Thyroid gland (tissue), 4 donors: ENCODE measurements around the gene ZNF543. TPM values are rescaled to one million over a fixed set of nuclear protein-coding genes. Genes with fewer than 3 reads are reported as not detected.
"Not testable (repeated sequence)": the region's sequence is repeated elsewhere in the genome, so short reads cannot be mapped to it uniquely, and the experiment has no call there.

Experiments
- DNase-seq, 2 donors: peaks; one replicate each; pipeline ENCODE4 v3.0.0-alpha.2; 2019
- H3K27ac ChIP-seq, 3 donors: fragments of 200-600 bp; sonication (generic); 1 replicate in 2 of 3; 2 replicates in 1 of 3; pipeline ENCODE4 v1.5.1; 2016 to 2019; ENCODE audit warnings: mild to moderate bottlenecking in 1 of 3, moderate library complexity in 1 of 3
- H3K27me3 ChIP-seq: fragments of 200-600 bp; sonication (generic); one replicate; pipeline ENCODE4 v1.5.1; 2019
- H3K36me3 ChIP-seq, 2 donors: fragments of 200-600 bp; sonication (generic); one replicate each; pipeline ENCODE4 v1.5.1; 2016 to 2019
- H3K4me1 ChIP-seq, 2 donors: fragments of 200-600 bp; sonication (generic); one replicate each; pipeline ENCODE4 v1.5.1; 2017 to 2019
- H3K4me3 ChIP-seq, 3 donors: fragments of 200-600 bp; sonication (generic); replicated peaks in 1 of 3; 1 replicate in 2 of 3; 2 replicates in 1 of 3; pipeline ENCODE4 v1.5.1; 2016; ENCODE audit warnings: mild to moderate bottlenecking in 1 of 3
- H3K9me3 ChIP-seq: fragments of 200-600 bp; sonication (generic); one replicate; pipeline ENCODE4 v1.5.1; 2017
- CTCF ChIP-seq, 6 experiments: fragments of 200-600 bp in 3 of 6; fragments of 450-650 bp in 3 of 6; sonication (generic) in 3 of 6; IDR thresholded peaks; one replicate each; pipeline ENCODE4 v1.5.1; 2016 to 2019; ENCODE audit warnings: antibody characterized with exemption in 6 of 6, mild to moderate bottlenecking in 2 of 6, inconsistent platforms in 1 of 6, moderate library complexity in 1 of 6
- POLR2A ChIP-seq, 2 donors: fragments of 450-650 bp; IDR thresholded peaks; one replicate each; pipeline ENCODE4 v1.6.1; 2017; ENCODE audit warnings: antibody characterized with exemption in 2 of 2, mild to moderate bottlenecking in 2 of 2, moderate library complexity in 1 of 2
- WGBS, 2 donors: methylation state at CpG; one replicate each; pipeline ENCODE4 v1.1.5; 2017; 5-methylcytosine and 5-hydroxymethylcytosine counted together
- intact Hi-C: fragments of 100-400 bp; cut with DNase I; formaldehyde crosslinking; loops from one replicate; pipeline ENCODE4 v1.15.1; 2023
- total RNA-seq, 4 donors: library from RNA; depleted of rRNA; stranded (reverse); fragments of >200 nt; gene quantifications; one replicate each; pipeline ENCODE4 v1.2.3, GENCODE V29; 2016

The ZNF543 gene
- total RNA-seq = 10 to 100 TPM; 10.6 to 17.2 (median 14.7) TPM

GRCh38 chr19:57320180-57321084 is at the start of gene ZNF543:
TSS of gene ZNF543 (plus strand) at chr19:57320472. CDS start at chr19:57320854, 382 bp downstream.
- H3K9me3 ChIP-seq = no peaks in the 10 kb centered on the region
- intact Hi-C loops = no loop called here

GRCh38 chr19:57271280-57271679 is 49.0 kb upstream of the ZNF543 start:
- TF ChIP-seq POLR2A (IDR thresholded peaks at IDR 0.05) = no peak
- no peak for TF ChIP-seq CTCF (IDR thresholded peaks at IDR 0.05)
- Histone ChIP-seq H3K9me3 (no peaks in the 10 kb centered on the region), H3K4me1 (no peaks in the 10 kb centered on the region), H3K27me3 (no peaks in the 10 kb centered on the region), H3K27ac (no peak overlapping the region), H3K4me3 (no peak overlapping the region), H3K36me3 (peaks cover 0 to 8% of the 10 kb centered on the region in 2 donors)
- no peak for DNase-seq
- WGBS, 2 donors = 96% methylated on average over 8 of the region's 8 CpGs
- intact Hi-C loops = no loop called here

More at GRCh38 chr19:57320180-57321084, at the start of gene ZNF543:
- H3K4me3 ChIP-seq = peak within 1 kb of the TSS; percentile 86 to 100 (median 86)
- 0 to 1% methylated on average over 21 to 33 of the region's 71 CpGs for WGBS, 2 donors
- H3K27me3 ChIP-seq = no peaks in the 10 kb centered on the region
- peaks cover 12 to 15% of the 10 kb centered on the region in 2 donors for H3K4me1 ChIP-seq
- peaks cover 20 to 21% of the 10 kb centered on the region in 2 donors for H3K36me3 ChIP-seq
- H3K27ac ChIP-seq = peak within 1 kb of the TSS; percentile 80 to 84 (median 84)
- peak; percentile 96 to 97 for DNase-seq
- TF ChIP-seq CTCF (IDR thresholded peaks at IDR 0.05) = no peak
- TF ChIP-seq POLR2A (IDR thresholded peaks at IDR 0.05) = peak in 1 of 2 donors; percentile 85

DNA sequence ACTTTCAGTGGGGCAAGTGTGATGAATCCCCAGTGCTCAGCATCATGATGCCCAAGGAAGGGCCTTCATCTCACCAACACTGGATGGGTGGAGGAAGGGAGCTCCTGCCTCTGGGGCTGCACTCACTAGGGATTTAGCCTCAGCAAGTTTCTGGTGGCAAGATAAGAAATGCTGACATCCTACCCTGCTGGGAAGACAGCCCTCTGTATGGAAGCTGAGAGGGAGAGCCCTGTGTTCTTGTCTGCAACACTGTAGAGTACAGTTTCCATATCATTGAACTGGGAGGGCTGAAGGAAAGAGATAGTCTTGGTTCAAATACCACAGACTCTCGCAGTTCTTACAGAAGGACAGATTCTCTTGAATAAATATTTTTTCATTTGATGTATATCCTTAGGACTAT is 47.3 kb upstream of the ZNF543 start:
- 28 to 100% methylated on average over 1 of the region's 1 CpG for WGBS, 2 donors

GRCh38 chr19:57276430-57276829 is 43.8 kb upstream of the ZNF543 start:
- no peaks in the 10 kb centered on the region for H3K27me3 ChIP-seq
- no peak overlapping the region for H3K4me3 ChIP-seq
- no peak overlapping the region for H3K27ac ChIP-seq
- DNase-seq = no peak
- TF ChIP-seq POLR2A (IDR thresholded peaks at IDR 0.05) = no peak
- no peak for TF ChIP-seq CTCF (IDR thresholded peaks at IDR 0.05)
- H3K9me3 ChIP-seq = no peaks in the 10 kb centered on the region
- WGBS, 2 donors = 67 to 85% methylated on average over 1 of the region's 1 CpG
- H3K36me3 ChIP-seq = no peaks in the 10 kb centered on the region
- intact Hi-C loops = no loop called here
- peaks cover 0 to 8% of the 10 kb centered on the region in 2 donors for H3K4me1 ChIP-seq

More for the DNA sequence above, 47.3 kb upstream of the ZNF543 start:
- Histone ChIP-seq H3K4me3 (no peak overlapping the region), H3K27ac (no peak overlapping the region), H3K4me1 (no peaks in the 10 kb centered on the region), H3K27me3 (no peaks in the 10 kb centered on the region), H3K9me3 (no peaks in the 10 kb centered on the region), H3K36me3 (peaks cover 0 to 8% of the 10 kb centered on the region in 2 donors)
- no peak for DNase-seq
- intact Hi-C loops = no loop called here
- TF ChIP-seq CTCF (IDR thresholded peaks at IDR 0.05) (no peak), POLR2A (IDR thresholded peaks at IDR 0.05) (no peak)

DNA sequence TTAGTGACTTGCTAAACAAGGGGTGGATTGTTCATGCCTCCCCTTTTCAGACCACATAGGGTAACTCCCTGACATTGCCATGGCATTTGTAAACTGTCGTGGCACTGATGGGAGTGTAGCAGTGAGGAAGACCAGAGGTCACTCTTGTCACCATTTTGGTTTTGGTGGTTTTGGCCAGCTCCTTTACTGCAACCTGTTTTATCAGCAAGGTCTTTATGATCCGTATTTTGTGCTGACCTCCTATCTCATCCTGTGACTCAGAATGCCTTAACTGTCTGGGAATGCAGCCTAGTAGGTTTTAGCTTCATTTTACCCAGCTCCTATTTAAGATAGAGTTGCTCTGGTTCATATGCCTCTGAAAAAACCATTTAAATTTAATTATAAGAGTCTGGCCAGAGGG is 41.8 kb upstream of the ZNF543 start:
- intact Hi-C loops, H3K27ac ChIP-seq, DNase-seq, H3K36me3 ChIP-seq, H3K9me3 ChIP-seq, H3K4me3 ChIP-seq, H3K27me3 ChIP-seq: not testable (repeated sequence)
- peaks cover 11 to 25% of the 10 kb centered on the region in 2 donors for H3K4me1 ChIP-seq
- 83 to 96% methylated on average over 2 of the region's 2 CpGs for WGBS, 2 donors
